Measurements from ENCODE around the gene LGALS3.

The LGALS3 gene

DNA sequence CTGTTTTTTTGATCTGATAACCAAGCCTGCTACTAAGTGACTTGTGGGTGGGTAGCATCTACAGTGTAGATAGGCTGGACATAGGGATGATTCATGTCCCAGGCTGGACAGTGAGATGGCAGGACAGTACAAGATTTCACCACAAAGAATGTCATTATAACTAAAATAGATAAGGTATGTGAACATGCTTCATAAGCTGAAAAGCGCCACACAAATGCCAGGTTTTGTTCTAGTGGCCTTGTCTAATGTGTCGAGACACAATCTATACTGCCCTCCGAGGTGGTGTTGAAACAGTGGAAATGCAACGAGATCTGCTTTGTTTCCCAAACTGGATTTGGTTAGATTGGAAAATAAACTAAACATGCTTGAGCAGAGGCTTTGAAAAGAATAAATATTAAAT lies 4.4 kb downstream of the LGALS3 start:
- no peak for DNase-seq

DNA sequence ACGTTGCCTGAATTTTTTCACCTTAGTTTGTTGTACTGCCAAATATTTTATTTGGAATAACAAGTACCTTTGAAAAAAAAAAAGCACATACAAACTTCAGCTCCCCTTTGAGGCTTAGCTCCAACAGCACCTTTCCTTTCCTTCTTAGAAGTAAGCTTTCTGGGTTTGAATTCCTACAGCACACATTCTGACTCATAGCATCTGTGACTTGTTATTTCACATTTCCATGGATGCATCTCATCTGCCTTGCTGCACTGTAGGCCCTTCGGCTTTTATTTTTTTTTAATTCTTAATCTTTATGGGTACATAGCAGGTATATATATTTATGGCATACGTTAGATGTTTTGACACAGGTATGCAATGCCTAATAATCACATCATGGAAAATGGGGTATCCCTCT lies 7.2 kb downstream of the LGALS3 start:
- DNase-seq = no peak

DNA sequence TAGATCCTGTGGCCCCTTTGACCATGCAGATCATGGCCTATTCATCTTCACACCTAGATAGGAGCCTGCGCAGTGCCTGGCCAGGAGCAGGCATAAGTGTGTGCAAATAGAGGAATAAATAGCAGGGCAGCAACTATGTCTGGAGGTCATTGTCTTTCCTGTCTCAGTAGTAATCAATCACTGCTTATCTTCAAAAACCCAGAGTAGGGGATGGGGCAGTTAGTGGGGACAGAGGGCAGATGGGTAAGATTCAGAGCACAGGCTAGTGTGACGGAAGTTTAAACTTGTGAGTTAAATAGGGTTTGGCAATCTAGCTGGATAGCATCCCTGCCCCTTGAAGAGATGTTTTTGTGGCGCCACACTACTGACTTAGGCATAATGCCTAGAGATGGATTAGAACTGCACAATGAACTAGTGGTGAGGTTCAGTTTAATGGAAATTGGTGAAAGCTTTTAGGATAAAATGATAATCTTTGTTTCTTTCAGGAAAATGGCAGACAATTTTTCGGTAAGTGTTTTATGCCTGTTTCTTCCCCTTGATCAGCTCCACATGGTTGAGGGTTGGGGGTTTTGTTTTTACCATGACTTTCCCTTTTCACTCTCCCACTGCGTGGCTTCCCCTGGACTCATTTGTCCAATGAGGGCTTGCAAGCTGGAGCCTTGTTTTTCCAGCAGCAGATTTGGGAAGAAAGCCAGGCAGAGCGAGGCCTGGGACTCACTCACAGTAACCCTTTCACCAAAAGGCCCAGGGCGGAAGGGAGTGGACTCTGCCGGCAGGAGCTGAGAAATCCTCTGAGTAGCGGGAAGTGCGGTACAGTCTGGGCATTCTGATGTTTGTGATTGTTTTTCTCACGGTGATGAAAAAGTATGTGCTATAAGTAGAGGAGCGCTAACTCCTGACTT lies 8.1 kb downstream of the LGALS3 start:
- DNase-seq = no peak

- DNase-seq = no peak
Observed at GRCh38 chr14:55138091-55138490, 9.0 kb downstream of the LGALS3 start.

DNA sequence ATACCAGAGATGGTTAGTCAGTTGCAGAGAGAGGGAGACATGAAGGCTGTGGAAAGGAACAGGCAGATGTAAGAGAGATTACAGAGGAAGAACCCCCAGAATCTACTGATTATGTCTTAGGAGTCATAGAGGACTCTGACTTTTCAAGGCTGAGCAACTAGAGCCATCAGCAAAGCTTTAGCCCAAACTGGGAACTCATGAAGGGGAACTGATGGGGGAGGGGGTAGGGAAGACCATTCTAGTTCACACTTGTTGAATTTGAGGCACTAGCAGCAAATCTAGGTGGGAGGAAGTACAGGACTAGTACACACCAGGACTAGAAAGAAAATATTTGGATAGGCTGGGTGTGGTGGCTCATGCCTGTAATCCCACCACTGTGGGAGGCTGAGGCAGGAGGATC lies 10.1 kb downstream of the LGALS3 start:
- no peak for DNase-seq

DNA sequence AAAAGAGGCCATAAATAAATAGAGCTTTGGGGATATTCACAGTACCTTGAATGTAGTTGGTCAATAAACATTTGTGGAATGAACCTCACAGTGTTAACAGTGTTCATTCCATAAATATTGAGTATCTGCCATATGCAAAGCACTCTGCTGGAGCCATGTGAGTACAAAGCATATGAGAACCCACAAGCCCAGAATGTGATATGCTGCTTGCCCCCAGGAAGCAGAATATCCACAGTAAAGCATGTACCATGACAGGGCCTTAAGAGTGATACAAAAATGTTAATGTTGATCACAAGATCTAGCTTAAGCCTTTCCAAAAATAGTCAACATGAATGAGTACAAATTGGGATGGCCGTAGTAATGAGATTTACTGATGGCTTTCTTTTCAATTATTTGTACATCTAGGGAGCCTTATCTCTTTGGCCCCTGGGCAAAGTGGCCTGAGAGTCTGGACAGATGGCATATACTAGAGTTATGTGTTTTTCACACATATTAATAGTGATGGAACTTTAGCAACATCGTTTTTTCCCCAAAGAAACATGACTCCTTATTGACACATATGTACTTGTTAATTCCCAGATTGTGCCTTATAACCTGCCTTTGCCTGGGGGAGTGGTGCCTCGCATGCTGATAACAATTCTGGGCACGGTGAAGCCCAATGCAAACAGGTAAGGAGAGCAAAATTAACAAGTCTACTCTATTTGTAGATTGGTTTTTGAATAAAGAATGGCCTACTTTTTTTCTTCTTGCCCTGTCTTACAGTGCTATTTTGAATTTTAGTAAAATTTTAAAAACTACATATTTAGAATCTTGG lies 10.9 kb downstream of the LGALS3 start:
- no peak for DNase-seq

- no peak for DNase-seq
Observed at GRCh38 chr14:55141825-55142224, 12.8 kb downstream of the LGALS3 start.

- no peak for DNase-seq
Observed at GRCh38 chr14:55142466-55142865, 13.4 kb downstream of the LGALS3 start.

GRCh38 chr14:55146425-55146824 lies 17.4 kb downstream of the LGALS3 start:
- no peak for DNase-seq

DNA sequence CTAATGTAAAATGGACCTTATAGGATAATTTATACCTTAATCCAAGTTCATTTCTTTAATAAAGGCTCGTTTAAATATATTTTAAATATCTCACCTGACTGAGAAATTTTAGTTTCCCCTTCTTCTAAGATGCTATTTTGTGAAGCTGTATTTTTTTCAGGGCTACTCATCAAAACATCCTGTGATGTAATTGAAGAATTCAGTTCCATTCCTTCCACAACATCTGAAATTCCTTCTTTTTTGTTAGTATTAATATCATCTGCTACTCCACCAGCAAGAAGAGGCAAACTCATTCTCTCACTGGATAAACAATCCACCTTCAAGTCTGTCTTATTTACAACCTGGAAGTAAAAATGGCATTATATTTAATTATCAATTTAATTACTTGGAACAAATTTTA lies 22.5 kb downstream of the LGALS3 start:
- DNase-seq = no peak

GRCh38 chr14:55152052-55152753 lies 23.2 kb downstream of the LGALS3 start:
- no peak for DNase-seq

DNA sequence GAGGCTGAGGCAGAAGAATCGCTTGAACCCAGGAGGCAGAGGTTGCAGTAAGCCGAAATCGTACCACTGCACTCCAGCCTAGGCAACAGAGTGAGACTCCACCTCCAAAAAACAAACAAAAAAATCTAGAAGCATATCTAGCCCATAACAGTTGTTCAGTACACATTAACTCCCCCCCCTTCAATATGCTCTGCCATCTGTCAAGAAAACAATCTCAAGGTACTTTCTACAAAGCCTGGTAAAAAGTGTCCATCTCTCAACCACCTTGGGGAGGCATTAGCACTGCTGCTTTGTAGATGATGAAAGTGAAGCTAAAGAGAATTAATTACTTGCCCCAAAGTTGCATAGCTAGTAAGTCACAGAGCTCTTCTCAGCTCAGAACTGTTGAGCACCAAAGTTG lies 24.9 kb downstream of the LGALS3 start:
- DNase-seq = no peak

DNA sequence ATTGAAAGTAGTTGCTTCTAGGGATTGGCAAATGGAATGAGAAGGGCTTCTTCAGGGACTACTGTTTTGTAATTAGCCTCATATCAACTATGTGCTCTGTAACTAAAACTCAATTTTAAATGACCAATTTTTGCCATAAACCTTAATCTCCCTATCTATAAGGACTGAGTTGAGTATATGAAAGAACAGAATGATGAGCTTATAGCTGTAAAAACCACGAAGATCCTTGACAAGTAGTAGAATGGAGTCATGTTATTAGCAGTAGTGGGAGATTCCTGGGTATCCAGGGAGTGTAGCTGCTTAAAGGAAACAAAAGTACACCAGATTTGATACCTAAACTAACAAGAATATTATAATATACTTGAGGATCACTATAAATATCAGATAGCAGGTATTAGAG lies 28.0 kb downstream of the LGALS3 start:
- DNase-seq = no peak

DNA sequence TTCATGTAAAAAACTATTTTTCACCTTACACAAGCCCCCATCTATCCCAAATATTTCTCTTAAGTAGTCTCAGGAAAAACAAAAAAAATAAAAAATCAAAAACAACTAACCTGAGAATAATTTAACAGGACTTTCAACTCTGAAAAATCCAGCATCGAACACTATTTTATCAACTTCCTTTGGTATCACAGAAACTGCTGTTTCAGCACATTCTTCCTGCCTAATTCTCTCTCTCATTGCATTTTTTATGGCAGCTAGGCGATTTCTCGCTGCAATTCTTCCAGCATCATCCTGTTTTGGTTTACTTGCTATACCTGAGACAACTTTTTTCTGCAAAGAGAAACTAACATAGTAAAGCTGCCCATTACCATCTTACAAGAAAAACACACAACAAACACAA lies 29.4 kb downstream of the LGALS3 start:
- DNase-seq = no peak

DNA sequence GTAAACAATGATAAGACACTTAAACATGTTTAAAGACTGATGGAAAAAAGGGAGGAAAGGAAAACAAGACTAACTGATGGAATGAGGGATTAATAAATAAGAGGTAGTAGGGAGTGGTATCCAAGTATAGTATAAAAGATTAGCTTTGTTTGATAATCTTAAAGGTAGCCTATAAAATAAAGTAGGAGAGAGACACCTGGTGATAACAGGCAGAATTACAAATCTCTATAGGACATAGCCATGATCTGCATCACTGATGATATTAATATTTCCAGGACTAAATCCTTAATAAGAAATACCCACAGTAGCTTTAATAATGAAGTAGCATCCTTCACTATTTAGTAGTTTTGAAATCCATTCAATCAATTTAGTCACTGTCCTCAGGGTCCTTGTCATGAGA lies 31.9 kb downstream of the LGALS3 start:
- no peak for DNase-seq

DNA sequence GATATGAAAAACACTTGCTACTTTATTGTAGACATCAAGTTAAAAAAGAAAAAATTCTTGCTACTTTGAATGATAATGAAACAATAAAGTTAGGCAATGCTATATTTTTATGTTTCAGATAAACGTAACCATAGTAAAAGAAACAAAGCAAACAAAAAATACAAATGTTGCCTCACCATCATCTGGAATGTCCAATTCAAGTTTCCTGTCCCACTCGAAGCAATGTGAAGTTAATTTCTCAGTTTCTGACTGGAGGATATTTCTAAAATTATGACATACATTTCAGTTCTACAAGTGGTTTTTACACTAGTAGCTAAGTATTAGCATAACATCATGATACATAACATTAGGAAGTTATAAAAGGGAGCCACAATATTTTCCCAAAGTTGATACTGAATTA lies 41.5 kb downstream of the LGALS3 start:
- no peak for DNase-seq

- DNase-seq = no peak
Observed at GRCh38 chr14:55180006-55180405, 51.0 kb downstream of the LGALS3 start.

DNA sequence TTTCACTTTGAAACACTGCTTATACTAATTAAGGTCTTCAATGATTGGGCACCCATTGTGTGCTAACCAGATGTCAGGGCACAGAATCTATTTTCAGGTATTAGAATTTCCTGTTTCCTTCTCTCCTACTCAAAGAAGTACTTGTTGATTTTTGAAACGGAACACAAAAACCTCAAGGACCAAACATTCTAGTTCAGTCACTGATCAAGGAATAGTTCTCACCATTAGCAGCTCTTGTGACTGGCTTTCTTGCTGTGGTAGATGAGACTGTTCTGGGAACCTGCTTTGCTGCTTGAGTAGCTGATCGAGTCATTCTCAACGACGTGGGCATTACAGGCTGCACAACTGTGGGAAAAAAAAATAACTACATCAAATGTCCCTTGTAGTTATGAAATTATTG lies 51.4 kb downstream of the LGALS3 start:
- DNase-seq = no peak

GRCh38 chr14:55188686-55189295 lies 59.7 kb downstream of the LGALS3 start:
- no peak for DNase-seq

DNA sequence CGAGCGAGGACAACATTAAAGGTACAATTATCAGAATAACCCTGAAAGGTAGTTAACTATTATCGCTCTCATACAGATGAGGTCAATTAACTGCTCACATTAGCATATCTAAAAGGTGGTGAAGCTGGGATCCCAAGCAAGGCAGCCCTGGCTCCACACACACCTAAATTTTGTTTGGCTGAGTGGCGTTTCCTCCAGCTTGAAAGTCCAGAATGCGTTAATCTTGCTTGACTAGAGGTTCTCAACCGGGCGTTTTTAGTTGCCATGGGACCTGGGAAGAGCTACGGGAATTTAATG lies 61.8 kb downstream of the LGALS3 start:
- peak in 1 of 2 experiments; percentile 69 for DNase-seq

DNA sequence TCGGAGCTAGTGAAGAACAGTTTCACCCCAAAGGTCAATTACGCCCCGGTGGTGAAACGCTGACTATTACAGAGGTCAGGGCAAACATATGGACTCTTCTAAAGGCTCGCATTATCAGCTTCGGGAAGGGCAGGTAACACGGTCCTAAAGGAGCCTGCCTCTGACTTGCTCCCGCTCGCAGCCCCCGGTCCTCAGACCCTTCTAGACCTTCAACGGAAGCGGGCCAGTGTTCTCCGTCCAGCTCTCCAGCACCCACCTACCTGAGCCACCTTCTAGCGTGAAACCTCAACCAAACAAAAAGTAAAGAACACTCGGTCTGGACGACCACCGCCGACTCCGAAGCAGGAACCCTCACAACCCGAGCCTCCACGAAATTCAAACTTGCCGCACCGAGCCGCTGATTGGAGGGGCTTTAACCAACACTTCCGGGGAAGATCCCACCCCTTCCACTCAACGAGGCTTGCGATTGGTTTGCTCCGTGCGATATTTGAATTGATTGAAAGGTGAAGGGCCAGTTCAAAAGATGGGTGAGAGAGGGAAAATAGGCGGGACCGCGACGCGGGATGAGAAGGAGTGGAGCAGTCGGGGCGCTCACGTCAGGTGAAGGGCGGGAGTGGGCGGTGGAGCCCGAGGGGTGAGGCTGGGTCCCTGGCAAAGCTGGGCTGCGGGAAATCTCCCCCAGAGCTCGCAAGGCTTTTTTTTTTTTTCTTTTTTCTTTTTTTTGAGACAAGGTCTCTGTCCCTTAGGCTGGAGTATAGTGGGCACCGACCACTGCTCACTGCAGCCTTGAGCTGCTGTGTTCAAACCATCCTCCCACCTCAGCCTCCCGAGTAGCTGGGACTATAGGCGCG lies 62.4 kb downstream of the LGALS3 start, which contains the start of gene DLGAP5:
TSS of gene DLGAP5 (minus strand) at position 383 of the 851 bp plus-strand sequence. CDS start 2,406 bp downstream, outside the sequence.
- DNase-seq = peak; percentile 94

DNA sequence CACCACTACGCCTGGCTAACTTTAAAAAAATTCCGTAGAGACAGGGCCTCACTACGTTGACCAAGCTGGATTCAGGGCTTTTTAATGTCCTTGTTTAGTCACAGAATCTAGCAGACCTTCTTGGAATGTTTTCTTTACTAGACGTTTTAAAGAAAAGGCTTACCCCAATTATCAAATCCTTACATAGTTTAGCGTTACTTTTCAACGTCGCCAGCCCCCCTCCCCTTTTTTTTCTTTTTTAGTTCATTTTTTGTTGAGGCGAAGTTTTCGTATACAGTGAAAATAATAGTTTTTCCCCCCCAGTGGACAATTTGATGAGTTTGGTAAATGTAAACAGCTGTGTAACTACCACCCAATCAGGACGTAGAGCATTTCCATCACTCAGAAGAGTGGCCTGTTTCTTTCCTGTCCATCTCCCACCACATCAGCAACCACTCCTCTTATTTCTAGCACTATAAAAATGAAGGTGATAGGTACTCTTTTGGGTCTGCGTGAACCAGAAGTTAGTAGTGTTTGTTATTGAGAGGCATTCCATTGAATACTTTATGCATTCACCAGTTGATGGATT lies 63.1 kb downstream of the LGALS3 start:
- no peak for DNase-seq

All from NCI-H187 (cell line).